Measurements from ENCODE around the gene RGS9. TPM values are rescaled to one million over a fixed set of nuclear protein-coding genes. Genes with fewer than 3 reads are reported as not detected.
"Not testable (repeated sequence)": the region's sequence is repeated elsewhere in the genome, so short reads cannot be mapped to it uniquely, and the experiment has no call there.

RGS9 gene
- total RNA-seq: 1 to 10 TPM; 5.3 to 7.3 TPM
- long read RNA-seq, donor 1, partial matches to known transcripts: 0 of 2 reads
- long read RNA-seq, donor 1, other reads (novel, unspliced or antisense): 2 of 2 reads
- long read RNA-seq, donor 2, partial matches to known transcripts: 0 of 4 reads
- long read RNA-seq, donor 2, other reads (novel, unspliced or antisense): 2 of 4 reads

DNA sequence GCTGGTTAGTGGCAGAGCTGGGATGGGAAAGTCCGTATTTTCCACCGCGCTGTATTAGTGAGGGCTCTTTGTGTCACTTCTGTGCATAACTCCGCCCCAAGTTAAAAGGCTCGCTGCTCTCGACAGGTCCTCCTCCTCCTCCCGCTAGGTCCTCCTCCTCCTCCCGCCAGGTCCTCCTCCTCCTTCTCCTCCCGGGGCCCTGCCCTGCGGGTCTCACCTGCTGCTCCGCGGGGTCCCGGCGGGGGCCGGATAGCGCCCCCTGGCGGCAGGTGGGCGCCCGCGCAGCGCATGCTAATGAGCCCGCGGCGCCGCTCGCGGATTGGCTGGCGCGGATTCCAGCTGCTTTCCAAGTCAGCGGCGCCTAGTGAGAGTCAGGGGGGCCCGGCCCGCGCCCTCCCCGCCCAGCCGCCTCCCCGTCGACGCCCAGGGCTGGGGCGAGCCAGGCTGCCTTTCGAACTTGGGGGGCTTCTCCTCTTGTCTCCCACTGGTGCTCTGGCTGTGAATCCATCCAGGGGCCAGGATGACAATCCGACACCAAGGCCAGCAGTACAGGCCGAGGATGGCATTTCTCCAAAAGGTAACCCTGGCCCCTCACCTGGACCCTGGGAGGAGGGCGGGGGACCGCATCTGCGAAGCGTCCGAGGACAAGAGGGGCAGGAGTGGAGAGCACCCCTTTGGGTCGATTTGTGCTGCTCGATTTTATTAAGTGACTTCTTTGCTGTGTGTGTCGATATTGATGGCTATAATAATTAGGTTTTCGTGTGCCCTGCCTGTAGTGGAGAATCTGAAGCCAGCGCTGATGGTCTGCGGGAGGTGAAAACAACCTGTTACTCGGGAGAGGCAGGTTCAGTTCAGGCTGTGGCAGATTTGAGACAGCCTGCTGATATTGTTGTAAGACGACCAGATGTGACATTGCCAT, at the start of gene RGS9:
Gene RGS9 (plus strand): TSS at position 350 of the 919 bp plus-strand sequence. CDS start 171 bp downstream, at position 521.
- DNase-seq (ENCODE audit: low spot score): peak; percentile 94
- intact Hi-C loops (cut with DNase I): no loop called here

DNA sequence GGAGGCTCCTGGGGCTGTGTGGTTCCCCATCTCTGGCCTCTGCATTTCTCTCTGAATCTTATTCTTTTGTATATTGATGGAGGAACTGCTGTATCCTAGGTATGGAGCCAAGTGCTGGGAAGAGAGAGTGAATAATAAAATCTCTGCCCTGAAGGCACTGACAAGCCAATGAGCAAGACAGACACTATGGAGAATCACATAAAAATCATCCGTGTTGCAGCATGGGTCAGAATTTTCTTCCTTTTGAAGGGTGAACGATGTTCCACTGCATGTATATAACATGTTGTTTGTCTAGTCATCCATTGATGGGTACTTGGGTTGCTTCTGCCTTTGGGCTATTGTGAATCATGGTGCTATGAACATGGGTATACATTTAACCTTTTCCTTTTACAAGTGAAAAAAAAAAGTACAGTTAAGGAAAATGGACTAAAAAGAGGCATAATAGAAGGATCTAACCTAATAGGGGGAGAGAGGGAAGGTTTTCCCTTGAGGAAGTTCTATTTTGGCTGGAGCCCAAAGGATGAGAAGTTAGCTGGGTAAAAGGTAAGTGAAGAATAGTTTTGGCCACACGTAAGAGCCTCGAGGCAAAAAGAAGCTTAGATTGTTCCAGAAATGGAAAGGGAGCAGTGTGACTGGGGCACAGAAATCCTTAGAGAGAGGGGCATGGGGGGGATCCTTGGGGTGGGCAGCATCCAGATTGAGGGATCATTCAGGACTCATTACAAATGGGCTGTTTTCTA, 48.4 kb upstream of the RGS9 start:
- DNase-seq (ENCODE audit: low spot score): no peak
- intact Hi-C loops (cut with DNase I): no loop called here

DNA sequence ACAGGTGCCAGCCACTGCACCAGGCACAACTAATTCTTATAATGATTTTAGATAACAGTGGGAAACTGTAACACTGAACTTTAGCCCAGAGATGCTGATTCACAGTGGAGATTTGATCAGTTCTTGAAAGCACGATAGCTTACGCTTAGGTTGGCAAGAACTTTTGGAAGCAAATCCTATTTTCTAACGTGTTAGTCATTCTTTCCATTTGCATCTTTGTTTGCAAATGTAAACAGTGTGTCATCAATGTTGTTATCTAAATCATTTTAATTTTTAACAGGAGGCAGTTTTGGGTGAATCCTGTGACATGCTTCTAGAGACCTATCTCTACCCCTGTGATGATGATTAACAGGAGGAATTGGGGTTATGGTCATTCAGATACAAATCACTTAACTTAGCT, 44.9 kb upstream of the RGS9 start:
- DNase-seq (ENCODE audit: low spot score): no peak
- intact Hi-C loops (cut with DNase I): no loop called here

- DNase-seq (ENCODE audit: low spot score); intact Hi-C loops (cut with DNase I): not testable (repeated sequence)
Measured at GRCh38 chr17:65092721-65093356, 44.3 kb upstream of the RGS9 start.

- intact Hi-C loops (cut with DNase I): no loop called here
- DNase-seq (ENCODE audit: low spot score): no peak
Measured at GRCh38 chr17:65093930-65094329, 43.2 kb upstream of the RGS9 start.

DNA sequence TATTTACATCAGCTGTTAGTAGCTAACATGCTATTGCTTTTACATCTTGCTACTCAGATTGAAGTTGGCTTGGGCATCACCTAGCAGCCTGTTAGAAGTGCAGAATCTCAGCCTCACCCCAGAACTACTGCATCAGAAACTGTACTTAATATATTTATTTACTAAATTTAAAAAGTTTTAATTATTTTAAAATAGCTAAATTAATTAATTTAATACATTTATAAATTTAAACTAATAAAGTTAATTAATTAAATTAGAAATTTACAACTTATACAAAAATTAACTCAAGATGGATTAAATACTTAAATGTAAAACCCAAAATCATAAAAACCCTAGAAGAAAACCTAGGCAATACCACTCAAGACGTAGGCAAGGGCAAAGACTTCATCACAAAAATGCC, 41.7 kb upstream of the RGS9 start:
- intact Hi-C loops (cut with DNase I): no loop called here
- no peak for DNase-seq (ENCODE audit: low spot score)

DNA sequence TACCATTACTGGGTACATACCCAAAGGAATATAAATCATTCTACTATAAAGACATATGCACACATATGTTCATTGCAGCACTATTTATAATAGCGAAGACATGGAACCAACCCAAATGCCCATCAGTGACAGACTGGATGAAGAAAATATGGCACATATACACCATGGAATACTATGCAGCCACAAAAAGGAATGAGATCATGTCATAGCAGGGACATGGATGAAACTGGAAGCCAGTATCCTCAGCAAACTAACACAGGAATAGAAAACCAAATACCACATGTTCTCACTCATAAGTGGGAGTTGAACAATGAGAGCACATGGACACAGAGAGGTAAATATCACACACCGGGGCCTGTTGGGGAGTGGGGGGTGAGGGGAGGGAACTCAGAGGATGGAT, 40.8 kb upstream of the RGS9 start:
- DNase-seq (ENCODE audit: low spot score); intact Hi-C loops (cut with DNase I): not testable (repeated sequence)

DNA sequence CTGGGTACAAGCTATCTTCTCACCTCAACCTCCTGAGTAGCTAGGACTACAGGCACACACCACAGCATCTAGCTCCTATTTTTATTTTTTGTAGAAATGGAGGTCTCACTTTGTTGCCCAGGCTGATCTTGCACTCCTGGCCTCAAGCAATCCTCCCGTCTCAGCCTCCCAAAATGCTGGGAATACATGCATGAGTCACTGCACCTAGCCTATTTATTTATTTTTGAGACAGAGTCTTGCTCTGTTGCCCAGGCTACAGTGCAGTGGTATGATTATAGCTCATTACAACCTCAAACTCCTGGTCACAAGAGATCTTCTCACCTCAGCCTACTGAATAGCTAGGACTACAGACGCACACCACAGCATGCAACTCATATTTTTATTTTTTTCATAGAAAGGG, 40.1 kb upstream of the RGS9 start:
- no peak for DNase-seq (ENCODE audit: low spot score)
- intact Hi-C loops (cut with DNase I): no loop called here

- no peak for DNase-seq (ENCODE audit: low spot score)
- intact Hi-C loops (cut with DNase I): no loop called here
Measured at GRCh38 chr17:65099475-65099874, 37.7 kb upstream of the RGS9 start.

DNA sequence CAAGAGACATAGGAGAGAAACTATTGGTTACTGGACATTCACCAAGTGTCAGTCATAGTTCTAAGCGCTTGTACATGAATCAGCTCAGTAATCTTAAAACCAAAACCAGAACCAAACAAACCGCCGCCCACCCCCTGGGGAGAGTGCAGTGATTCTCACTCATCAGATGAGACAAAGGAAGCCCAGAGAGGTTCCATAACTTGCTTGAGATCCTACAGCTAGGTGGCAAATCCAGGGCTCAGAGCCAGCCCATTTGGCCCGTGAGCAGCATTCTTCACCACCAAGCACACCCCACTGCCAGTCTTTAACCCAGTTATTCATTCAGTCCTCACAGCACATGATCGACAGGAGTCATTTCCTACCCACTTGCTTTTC, 37.2 kb upstream of the RGS9 start:
- intact Hi-C loops (cut with DNase I): loop anchor here (10.0 kb wide), 2 partner anchors 85 to 125 kb away; no protein-coding TSS in a partner anchor
- peak; percentile 84 for DNase-seq (ENCODE audit: low spot score)

GRCh38 chr17:65100316-65101140, 36.6 kb upstream of the RGS9 start:
- intact Hi-C loops (cut with DNase I): loop anchor here (10.0 kb wide), 2 partner anchors 84 to 126 kb away; no protein-coding TSS in a partner anchor
- DNase-seq (ENCODE audit: low spot score): peak; percentile 95

- no peak for DNase-seq (ENCODE audit: low spot score)
- intact Hi-C loops (cut with DNase I): loop anchor here (10.0 kb wide), 2 partner anchors 83 to 127 kb away; no protein-coding TSS in a partner anchor
Measured at GRCh38 chr17:65101371-65101770, 35.8 kb upstream of the RGS9 start.

DNA sequence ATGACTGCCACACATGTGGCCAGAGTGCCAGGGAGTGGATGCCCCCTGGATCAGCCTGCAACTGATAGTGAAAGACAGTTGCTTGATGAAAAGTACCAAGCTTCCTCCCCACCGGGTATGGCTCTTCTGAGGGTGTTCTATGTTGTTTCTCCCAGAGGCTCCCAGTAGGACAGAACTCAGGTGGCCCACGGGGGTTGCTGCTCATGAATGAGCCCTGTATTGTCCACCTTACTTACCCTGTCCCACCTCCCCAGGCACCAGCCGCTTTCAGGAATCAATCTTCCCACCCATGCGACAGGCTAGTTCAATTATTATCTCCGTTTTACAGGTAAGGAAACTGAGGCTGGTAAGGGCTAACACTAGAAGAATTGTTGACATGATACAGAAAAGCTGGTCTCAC, 34.9 kb upstream of the RGS9 start:
- DNase-seq (ENCODE audit: low spot score): no peak
- intact Hi-C loops (cut with DNase I): loop anchor here (10.0 kb wide), 2 partner anchors 83 to 127 kb away; no protein-coding TSS in a partner anchor

DNA sequence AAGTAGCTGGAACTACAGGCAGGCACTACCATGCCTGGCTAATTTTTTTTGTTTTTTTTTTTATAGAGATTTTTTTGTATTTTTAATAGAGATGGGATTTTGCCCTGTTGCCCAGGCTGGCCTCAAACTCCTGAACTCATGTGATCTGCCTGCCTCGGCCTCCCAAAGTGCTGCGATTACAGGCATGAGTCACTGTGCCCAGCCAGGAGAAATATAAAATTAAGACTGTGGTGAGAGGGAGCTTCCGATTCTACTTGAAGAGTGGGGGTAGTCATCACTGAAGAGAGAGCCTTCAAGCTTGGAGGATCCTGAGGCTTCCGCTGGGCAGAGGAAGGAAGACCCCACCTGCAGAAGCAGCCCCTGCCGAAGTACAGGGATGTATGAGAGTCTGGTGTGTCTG, 34.4 kb upstream of the RGS9 start:
- intact Hi-C loops (cut with DNase I): loop anchor here (10.0 kb wide), 2 partner anchors 82 to 128 kb away; no protein-coding TSS in a partner anchor
- no peak for DNase-seq (ENCODE audit: low spot score)

GRCh38 chr17:65103431-65103830, 33.7 kb upstream of the RGS9 start:
- intact Hi-C loops (cut with DNase I): loop anchor here (10.0 kb wide), 2 partner anchors 81 to 129 kb away; no protein-coding TSS in a partner anchor
- no peak for DNase-seq (ENCODE audit: low spot score)

- DNase-seq (ENCODE audit: low spot score): no peak
- intact Hi-C loops (cut with DNase I): loop anchor here (10.0 kb wide), 2 partner anchors 81 to 129 kb away; no protein-coding TSS in a partner anchor
Measured at GRCh38 chr17:65103896-65104295, 33.3 kb upstream of the RGS9 start.

- no peak for DNase-seq (ENCODE audit: low spot score)
- intact Hi-C loops (cut with DNase I): loop anchor here (10.0 kb wide), 2 partner anchors 80 to 130 kb away; no protein-coding TSS in a partner anchor
Measured at GRCh38 chr17:65104541-65104940, 32.6 kb upstream of the RGS9 start.

DNA sequence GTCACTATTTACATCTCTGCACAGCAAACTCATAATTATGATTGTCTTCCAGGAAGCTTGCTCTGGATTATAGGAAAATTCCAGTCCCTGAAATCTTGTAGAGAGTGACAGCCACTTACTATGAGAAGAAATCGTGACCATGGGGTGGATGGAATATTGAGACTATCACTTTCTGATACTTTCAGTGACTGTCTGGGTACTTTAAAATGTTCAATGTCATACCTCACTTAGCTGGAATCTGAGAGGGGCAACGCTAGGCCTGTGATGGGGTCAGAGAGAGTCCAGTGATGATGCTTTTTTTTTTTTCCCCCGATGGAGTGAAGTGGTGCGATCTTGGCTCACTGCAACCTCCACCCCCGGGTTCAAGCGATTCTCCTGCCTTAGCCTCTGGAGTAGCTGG, 32.2 kb upstream of the RGS9 start:
- no peak for DNase-seq (ENCODE audit: low spot score)
- intact Hi-C loops (cut with DNase I): loop anchor here (10.0 kb wide), 2 partner anchors 80 to 130 kb away; no protein-coding TSS in a partner anchor
